ENCODE data around the gene SLAMF9.

SLAMF9 gene

DNA sequence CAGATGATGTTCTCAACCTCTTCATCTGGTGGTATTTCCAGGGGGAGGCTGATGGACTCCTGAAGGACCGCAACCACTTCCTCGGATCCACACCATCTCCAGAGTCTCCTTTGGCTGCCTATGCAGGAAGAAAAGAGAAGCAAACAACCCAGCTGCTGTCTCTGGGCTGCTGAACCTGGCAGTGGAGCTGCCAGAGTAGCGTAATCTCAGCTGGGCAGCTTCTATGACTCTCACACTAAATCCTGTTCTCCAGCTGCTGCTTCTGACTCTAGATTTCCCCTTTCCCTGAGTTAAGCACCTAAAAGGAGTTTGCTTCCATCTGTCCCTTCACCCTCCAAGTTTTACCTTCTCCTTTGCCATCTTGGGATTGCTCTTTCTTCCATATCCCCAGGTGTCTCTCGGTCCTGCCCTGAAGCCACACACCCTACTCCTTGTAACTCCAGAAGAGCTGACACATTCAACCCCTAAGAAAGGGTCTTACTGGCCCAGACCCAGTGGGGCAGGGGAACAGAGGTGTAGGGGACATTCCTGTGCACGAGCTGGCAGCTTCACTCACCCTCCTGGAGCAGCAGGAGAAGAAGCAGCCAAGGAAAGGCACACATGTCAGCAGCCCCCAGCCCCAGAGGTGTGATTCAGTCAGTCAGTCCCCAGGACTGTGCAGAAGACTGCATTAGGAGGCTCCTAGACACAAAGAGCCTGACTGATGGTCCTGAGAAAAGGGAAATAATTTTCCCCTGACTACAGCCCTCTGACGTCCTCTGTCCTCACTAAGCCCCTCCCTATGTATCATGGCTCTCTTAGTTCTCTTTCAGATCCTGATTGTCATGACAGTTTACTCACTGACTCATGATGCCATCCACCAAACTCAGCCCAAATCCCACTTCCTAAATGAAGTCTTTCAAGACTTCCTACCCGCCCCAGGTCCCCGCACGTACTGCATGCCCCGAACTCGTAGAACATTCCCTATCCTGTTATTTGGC lies at the start of gene SLAMF9:
SLAMF9 (minus strand) TSS at position 702 of the 980 bp plus-strand sequence; CDS start at position 602, 100 bp downstream.
- DNase-seq (ENCODE audit: low spot score) = no peak

DNA sequence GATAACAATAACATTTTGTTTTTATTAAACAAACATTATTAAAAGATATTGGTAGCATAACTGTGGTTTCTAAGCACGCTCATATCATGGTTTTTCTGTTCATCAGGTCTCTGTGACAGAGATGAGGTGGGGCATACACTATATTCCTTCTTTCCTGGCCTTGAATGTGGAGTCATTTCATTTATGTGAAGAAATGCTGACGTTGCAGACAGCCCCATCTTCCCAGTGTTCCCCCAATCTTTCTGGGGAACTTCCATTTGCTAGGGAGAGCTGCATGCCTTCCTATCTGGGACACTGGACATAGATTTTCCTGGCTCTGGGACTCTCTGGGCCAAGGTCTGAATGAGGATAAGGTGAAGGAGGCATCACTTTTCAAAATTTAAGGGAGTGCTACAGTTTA lies 47.4 kb upstream of the SLAMF9 start:
- no peak for DNase-seq (ENCODE audit: low spot score)

DNA sequence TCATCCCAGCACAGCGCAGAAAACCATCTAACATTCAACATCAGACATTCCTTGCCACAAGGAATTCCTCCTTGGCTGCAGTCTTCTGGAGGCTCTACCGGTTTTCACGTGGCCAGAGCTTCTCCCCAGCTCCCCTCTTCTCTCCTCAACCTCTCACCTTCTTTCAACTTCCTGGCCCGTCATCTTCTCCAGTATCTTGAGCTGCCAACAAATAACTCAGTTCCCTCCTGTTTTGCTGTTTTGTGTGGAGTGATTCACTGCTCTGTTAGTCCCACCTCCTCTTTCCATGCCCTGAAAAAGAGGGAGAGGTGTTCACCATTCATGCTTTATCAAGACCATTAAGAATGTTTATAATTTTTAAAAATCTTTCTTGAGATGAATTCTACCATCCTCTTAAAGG lies 45.2 kb upstream of the SLAMF9 start:
- no peak for DNase-seq (ENCODE audit: low spot score)

- DNase-seq (ENCODE audit: low spot score) = no peak
Observed at GRCh38 chr1:159996653-159997052, 42.6 kb upstream of the SLAMF9 start.

GRCh38 chr1:159994896-159995295 lies 40.9 kb upstream of the SLAMF9 start:
- DNase-seq (ENCODE audit: low spot score) = no peak

DNA sequence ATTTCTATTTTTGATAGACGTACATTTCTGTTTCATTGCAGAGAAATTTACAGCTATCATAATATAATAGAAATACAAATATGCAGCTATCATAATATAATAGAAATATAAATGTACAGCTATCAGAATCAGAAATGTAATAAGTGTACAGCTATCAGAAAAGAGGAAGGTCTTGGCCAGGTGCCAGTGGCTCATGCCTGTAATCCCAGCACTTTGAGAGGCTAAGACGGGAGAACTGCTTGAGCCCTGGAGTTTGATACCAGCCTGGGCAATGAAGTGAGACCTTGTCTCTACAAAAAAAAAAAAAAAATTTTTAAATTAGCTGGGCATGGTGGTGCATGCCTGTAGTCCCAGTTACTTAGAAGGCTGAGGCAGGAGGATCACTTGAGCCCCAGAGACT lies 39.9 kb upstream of the SLAMF9 start:
- DNase-seq (ENCODE audit: low spot score) = no peak

DNA sequence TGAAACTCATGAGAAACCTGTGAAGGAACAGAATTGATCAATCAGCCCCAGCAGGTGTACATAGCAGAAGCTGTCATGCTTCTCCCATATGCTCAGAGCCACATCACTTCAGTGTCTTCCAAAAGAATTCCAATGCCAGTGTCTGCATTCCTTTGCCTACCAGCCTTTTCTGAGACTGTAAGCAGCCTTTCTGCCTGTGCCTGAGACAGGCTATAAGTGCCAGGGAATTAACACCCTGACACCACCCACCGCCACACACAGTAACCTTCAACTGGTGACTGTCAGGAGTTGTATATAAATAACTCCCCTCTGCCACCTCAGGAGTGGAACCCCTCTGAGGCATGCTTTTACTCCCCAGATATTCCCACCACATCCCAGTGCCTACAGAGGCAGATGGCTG lies 38.1 kb upstream of the SLAMF9 start:
- DNase-seq (ENCODE audit: low spot score) = no peak

DNA sequence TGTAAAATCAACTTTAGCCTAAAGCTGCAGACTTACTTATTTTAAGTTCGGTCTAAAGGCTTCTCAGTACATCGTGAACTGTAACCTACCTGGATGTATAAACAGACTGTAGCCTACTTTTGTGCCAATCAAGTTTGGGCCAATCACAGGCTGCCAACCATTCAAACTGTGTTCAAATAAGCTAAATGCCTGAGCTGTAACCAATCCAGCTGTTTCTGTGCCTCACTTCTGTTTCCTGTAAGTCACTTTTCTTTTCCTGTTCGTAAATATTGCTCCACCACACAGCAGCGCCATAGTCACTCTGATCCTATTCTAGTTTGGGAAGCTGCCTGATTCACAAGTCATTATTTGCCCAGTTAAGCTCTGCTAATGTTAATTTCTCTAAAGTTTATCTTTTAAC lies 37.5 kb upstream of the SLAMF9 start:
- no peak for DNase-seq (ENCODE audit: low spot score)

DNA sequence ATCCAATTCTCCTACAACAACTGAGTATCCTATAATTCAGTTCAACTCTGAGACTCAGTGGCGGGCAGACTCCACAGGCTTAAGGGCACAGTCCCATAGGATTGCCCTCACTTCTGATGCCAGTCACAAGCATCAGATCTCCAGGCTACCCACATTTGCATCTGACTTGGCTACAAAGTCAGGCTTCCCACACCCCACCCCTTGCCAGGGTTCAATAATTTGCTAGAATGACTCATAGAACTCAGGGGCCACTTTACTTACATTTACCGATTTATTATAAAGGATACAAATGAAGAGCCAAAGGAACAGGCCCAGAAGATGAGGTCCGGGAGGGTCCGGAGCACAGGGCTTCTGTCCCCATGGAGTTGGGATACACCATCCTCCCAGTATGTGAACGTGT lies 36.0 kb upstream of the SLAMF9 start:
- no peak for DNase-seq (ENCODE audit: low spot score)

DNA sequence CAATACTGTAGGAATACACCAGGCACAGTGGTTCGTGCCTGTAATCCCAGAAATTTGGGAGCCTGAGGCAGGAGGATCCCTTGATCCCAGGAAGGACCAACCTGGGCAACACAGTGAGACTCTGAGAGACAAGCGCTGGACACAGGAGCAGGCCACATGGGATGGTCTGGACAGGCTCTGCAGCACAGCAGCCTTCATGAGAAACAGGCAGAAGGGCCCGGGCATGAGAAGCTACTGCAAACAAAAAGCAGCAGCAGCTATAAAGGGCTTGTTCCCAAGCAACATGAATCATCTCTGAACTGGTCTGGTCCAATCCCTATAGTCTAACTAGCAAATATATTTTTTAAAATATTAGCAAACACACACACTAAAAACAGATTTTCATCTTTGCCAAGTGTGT lies 35.5 kb upstream of the SLAMF9 start:
- no peak for DNase-seq (ENCODE audit: low spot score)

- DNase-seq (ENCODE audit: low spot score) = no peak
Observed at GRCh38 chr1:159988006-159988405, 34.0 kb upstream of the SLAMF9 start.

- DNase-seq (ENCODE audit: low spot score) = no peak
Observed at GRCh38 chr1:159987186-159987585, 33.1 kb upstream of the SLAMF9 start.

DNA sequence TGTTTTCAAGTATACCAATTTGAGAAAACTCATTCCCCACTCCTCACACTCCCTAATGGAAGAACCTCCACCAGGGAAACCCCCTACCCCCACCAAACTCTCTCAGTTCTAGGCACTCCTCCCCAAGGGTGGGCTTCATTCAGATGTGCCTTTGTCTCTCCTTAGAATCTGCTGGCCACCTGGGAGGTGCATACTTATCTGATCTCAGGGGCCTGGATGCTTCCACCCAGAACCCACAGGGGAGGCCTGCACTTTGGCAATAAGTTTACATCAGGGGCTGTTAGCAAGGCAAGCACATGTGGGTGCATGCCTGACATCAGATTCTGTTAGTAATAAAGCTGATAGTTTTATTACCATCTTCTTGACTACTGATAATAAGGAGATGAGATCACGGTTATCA lies 32.5 kb upstream of the SLAMF9 start:
- no peak for DNase-seq (ENCODE audit: low spot score)

- DNase-seq (ENCODE audit: low spot score) = no peak
Observed at GRCh38 chr1:159986093-159986492, 32.1 kb upstream of the SLAMF9 start.

- no peak for DNase-seq (ENCODE audit: low spot score)
Observed at GRCh38 chr1:159985473-159985872, 31.4 kb upstream of the SLAMF9 start.

DNA sequence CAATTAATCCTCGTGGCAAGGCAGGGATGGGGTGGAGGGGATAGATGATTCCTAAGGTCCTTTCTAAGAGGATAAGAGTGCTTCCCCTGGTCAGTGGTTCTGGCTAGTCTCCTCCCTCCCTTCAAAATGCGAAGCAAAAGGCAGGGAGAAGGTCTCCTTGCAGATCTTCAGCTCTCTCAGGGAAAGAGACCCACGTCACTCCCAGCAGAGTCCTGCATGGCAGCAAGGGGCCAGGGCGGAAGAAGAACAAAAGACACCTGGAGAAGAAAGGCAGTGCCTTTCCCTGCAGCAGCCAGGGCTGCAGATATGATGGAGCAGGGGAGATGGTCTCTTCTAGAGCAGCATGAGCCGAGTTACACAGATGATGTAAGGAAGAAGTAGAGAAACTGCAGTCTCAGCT lies 29.6 kb upstream of the SLAMF9 start:
- no peak for DNase-seq (ENCODE audit: low spot score)

- DNase-seq (ENCODE audit: low spot score) = no peak
Observed at GRCh38 chr1:159982280-159982679, 28.2 kb upstream of the SLAMF9 start.

DNA sequence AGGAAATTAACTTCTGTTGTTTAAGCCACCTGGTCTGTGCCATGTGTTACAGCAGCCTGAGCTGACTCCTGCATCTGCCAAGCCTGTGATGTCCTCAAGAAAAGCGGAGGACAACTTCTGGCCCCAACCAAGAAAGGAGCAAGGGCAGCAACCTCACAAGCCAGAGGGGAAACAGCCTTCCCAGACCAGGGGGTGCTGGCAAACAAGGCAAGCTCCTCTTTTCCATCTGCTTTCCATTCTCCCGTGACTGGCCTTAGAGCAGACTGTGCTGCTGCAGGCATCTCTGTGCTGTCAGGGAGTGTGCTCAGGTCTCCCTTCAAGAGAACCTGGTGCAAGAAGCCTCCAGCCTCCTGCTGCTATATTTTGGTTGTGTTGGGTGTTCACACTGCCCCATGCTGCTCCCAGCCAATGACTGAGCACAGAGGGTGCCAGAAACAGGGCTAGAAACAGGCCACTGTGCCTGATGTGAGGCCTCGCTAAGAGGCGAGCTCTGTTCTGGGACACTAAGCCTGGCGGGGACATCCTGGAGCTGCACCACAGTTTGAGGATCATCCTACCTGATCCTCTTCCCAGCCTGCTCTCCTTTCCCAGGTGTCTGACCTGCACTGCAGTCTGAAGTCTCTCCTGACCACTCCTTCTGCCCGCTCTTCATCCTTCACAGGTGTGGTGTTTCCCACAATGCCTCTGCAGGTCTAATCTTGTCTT lies 27.5 kb upstream of the SLAMF9 start:
- DNase-seq (ENCODE audit: low spot score) = no peak

- no peak for DNase-seq (ENCODE audit: low spot score)
Observed at GRCh38 chr1:159980786-159981185, 26.7 kb upstream of the SLAMF9 start.

DNA sequence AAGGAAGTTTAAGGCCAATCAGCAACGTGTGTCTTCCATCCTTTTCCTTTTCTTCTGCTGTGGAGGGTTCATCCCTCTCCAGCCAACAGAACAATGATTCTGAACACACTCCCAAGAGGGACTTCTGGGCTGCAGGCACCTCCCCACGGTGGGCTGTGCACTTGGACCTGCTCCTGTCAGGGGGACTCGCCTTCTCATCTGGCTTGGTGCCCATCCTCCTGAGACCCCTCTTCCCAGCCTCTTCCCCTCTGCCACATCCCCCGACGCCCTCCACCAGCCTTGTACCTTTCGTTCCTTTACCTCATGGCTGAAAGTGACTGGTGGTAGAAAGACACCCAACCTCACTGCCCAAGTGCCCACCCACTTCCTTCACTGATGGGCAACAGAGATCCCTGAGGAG lies 26.0 kb upstream of the SLAMF9 start:
- no peak for DNase-seq (ENCODE audit: low spot score)

- DNase-seq (ENCODE audit: low spot score) = no peak
Observed at GRCh38 chr1:159979257-159979656, 25.2 kb upstream of the SLAMF9 start.

- no peak for DNase-seq (ENCODE audit: low spot score)
Observed at GRCh38 chr1:159978107-159978398, 24.0 kb upstream of the SLAMF9 start.

- DNase-seq (ENCODE audit: low spot score) = no peak
Observed at GRCh38 chr1:159977364-159978106, 23.5 kb upstream of the SLAMF9 start.

All from germinal center (tissue), 1 donor.